SU-DHL-6 (cell line): Measurements from ENCODE around the gene ALDH3A2.

ENCODE experiments used
- H2AFZ ChIP-seq: fragments of 200-600 bp; sonication (generic); 2 replicates; pipeline ENCODE4 v1.6.1; 2014; ENCODE audit warnings: low read depth, mild to moderate bottlenecking, moderate library complexity, mixed read lengths, antibody characterized with exemption, low read length; ENCODE audit not compliant: severe bottlenecking
- H3F3A ChIP-seq: fragments of 200-600 bp; shearing (Covaris generic); 2 replicates; pipeline ENCODE4 v1.6.0; 2016; ENCODE audit warnings: antibody characterized with exemption, mild to moderate bottlenecking; ENCODE audit not compliant: insufficient read depth
- H3K27ac ChIP-seq: fragments of 200-600 bp; sonication (generic); 2 replicates; pipeline ENCODE4 v1.5.1; 2016; ENCODE audit warnings: low read depth, mild to moderate bottlenecking, low read length, moderate library complexity, mixed read lengths
- H3K27me3 ChIP-seq: fragments of 200-600 bp; sonication (generic), shearing (Covaris generic); 2 replicates; pipeline ENCODE4 v1.6.0; 2014; ENCODE audit warnings: mild to moderate bottlenecking, low read length
- H3K36me3 ChIP-seq: fragments of 200-600 bp; sonication (generic); 2 replicates; pipeline ENCODE4 v1.6.1; 2014; ENCODE audit warnings: mild to moderate bottlenecking, low read length, mixed read lengths
- H3K4me2 ChIP-seq: fragments of 300-600, 200-600 bp; shearing (Covaris generic), sonication (generic); 2 replicates; pipeline ENCODE4 v1.6.0; 2014; ENCODE audit warnings: low read length, low read depth, mild to moderate bottlenecking; ENCODE audit not compliant: poor library complexity, severe bottlenecking
- H3K4me3 ChIP-seq: fragments of 200-600 bp; sonication (generic); 2 replicates; pipeline ENCODE4 v1.5.1; 2014; ENCODE audit warnings: antibody characterized with exemption, low read length, mild to moderate bottlenecking, mixed read lengths; ENCODE audit not compliant: insufficient read depth, poor library complexity, severe bottlenecking
- H3K79me2 ChIP-seq: fragments of 200-600 bp; sonication (generic); 2 replicates; pipeline ENCODE4 v1.6.1; 2014; ENCODE audit warnings: mild to moderate bottlenecking, low read length, moderate library complexity; ENCODE audit not compliant: insufficient read depth
- H3K9ac ChIP-seq: fragments of 200-600 bp; sonication (generic); 2 replicates; pipeline ENCODE4 v1.7.0; 2014; ENCODE audit warnings: mild to moderate bottlenecking, low read length
- H3K9me2 ChIP-seq: fragments of 200-600 bp; sonication (generic); replicated peaks from 2 replicates; pipeline ENCODE4 v1.6.1; 2014; ENCODE audit warnings: low read length; ENCODE audit not compliant: insufficient read depth
- H3K9me3 ChIP-seq: fragments of 200-600 bp; sonication (generic); 2 replicates; pipeline ENCODE4 v1.6.1; 2014; ENCODE audit warnings: low read length, mixed read lengths; ENCODE audit not compliant: insufficient read depth
- H4K20me1 ChIP-seq: fragments of 200-600 bp; sonication (generic); 2 replicates; pipeline ENCODE4 v1.6.1; 2014; ENCODE audit warnings: low read depth, mild to moderate bottlenecking, antibody characterized with exemption, low read length, moderate library complexity, mixed read lengths
- CTCF ChIP-seq: fragments of 200-600 bp; sonication (generic); IDR thresholded peaks from one replicate; pipeline ENCODE4 v1.5.1; 2017; ENCODE audit warnings: antibody characterized with exemption, mild to moderate bottlenecking, low read length, moderate library complexity; ENCODE audit not compliant: insufficient read depth, poor library complexity, severe bottlenecking
- EZH2phosphoT487 ChIP-seq: fragments of 200-600 bp; sonication (generic), shearing (Covaris generic); conservative IDR thresholded peaks from 2 replicates; pipeline ENCODE4 v1.6.1; 2018; ENCODE audit warnings: mild to moderate bottlenecking, antibody characterized with exemption, low read length, moderate library complexity, mixed read lengths

Gene ALDH3A2

GRCh38 chr17:19713462-19713861, 64.9 kb downstream of the ALDH3A2 start:
- Histone ChIP-seq H3F3A (no peaks in the 10 kb centered on the region), H3K9me3 (no peaks in the 10 kb centered on the region), H3K9ac (no peak overlapping the region), H3K79me2 (no peaks in the 10 kb centered on the region), H2AFZ (no peak overlapping the region), H3K27ac (no peak overlapping the region), H3K4me3 (no peak overlapping the region), H4K20me1 (no peaks in the 10 kb centered on the region), H3K9me2 (no peaks in the 10 kb centered on the region), H3K36me3 (no peaks in the 10 kb centered on the region), H3K4me2 (no peak overlapping the region), H3K27me3 (no peaks in the 10 kb centered on the region)
- no peak for TF ChIP-seq CTCF
- TF ChIP-seq EZH2phosphoT487 = no peak

- Histone ChIP-seq H3K9ac (no peak overlapping the region), H3K9me3 (no peaks in the 10 kb centered on the region), H2AFZ (no peak overlapping the region), H3K36me3 (no peaks in the 10 kb centered on the region), H3K27ac (no peak overlapping the region), H4K20me1 (no peaks in the 10 kb centered on the region), H3K4me2 (no peak overlapping the region), H3F3A (no peaks in the 10 kb centered on the region), H3K9me2 (no peaks in the 10 kb centered on the region), H3K79me2 (no peaks in the 10 kb centered on the region), H3K27me3 (no peaks in the 10 kb centered on the region), H3K4me3 (no peak overlapping the region)
- TF ChIP-seq CTCF (no peak), EZH2phosphoT487 (no peak)
Observed at GRCh38 chr17:19713901-19714361, 65.4 kb downstream of the ALDH3A2 start.

GRCh38 chr17:19714542-19715411, 66.2 kb downstream of the ALDH3A2 start:
- H4K20me1 ChIP-seq = no peaks in the 10 kb centered on the region
- no peaks in the 10 kb centered on the region for H3K79me2 ChIP-seq
- no peak overlapping the region for H3K4me3 ChIP-seq
- H3K36me3 ChIP-seq = no peaks in the 10 kb centered on the region
- H3F3A ChIP-seq = no peaks in the 10 kb centered on the region
- no peak overlapping the region for H3K9ac ChIP-seq
- no peaks in the 10 kb centered on the region for H3K9me3 ChIP-seq
- TF ChIP-seq CTCF (no peak), EZH2phosphoT487 (no peak)
- no peaks in the 10 kb centered on the region for H3K27me3 ChIP-seq
- H3K4me2 ChIP-seq = no peak overlapping the region
- no peak overlapping the region for H3K27ac ChIP-seq
- no peaks in the 10 kb centered on the region for H3K9me2 ChIP-seq
- H2AFZ ChIP-seq = no peak overlapping the region
